ENCODE measurements around the gene GSK3A.

Gene GSK3A

DNA sequence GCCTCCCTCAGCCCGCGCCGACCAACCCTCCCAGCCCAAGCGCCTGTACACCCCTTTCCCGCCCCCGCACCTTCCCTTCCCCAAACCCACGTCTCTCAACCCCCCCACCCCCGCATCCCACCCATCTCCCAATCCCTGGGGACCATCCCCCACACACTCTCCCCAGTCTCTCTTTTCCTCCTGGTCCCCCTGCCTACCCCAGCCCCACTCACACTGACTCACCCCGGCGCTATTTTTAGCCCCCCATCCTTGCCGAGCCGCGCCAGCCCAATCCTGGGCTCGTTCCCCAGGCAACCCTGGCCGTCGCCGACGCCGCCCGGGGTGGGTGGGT is 38.4 kb upstream of the GSK3A start:
- DNase-seq (ENCODE audit: low read depth): no peak

DNA sequence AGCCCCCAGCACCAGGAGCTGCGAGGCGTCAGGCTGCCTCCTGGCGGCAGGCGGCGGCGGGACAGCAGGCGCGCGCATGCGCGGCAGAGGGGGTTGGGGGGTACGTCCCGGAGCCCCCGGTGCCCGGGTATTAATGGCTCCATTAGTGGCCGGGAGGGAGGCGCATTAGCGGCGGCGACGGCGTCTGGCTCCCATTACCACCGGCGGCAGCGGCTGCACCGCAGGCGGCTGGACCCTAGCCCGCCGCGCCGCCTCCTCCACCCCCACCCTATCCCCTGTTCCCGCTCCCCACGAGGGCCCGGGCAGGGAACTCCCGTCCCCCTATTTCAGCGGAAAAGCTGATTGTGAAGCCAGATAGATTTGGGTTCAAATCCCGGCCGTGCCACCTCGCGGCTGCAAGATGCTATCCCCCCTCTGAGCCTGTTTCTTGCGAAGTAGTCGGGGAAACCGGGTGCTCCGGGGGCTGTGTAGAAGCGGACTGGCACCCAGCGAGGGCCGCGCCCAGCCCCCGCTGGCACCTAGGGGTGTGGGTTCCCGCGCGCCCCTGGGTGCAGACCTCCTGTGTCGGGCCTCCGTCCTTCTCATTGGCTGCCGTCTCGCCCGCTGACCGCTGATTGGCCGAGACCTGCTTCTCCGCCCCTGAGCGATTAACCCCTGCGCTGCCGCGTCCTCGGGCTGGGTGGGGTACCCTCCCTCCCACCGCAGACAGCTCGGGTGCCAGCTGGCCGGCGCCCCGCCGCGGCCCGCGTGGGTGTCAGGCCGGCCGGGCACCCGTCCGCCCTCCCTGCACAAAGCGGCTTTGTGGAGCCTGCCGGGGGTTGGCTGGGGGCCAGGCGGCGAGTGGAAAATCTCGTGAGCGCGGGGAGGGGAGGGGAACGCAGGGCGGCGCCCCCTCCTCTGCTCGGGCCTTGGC is 37.8 kb upstream of the GSK3A start:
- peak; percentile 86 for DNase-seq (ENCODE audit: low read depth)

- DNase-seq (ENCODE audit: low read depth): no peak
These were observed 36.9 kb upstream of the GSK3A start for GRCh38 chr19:42279155-42279901.

- DNase-seq (ENCODE audit: low read depth): no peak
These were observed 36.2 kb upstream of the GSK3A start for GRCh38 chr19:42278452-42279154.

- no peak for DNase-seq (ENCODE audit: low read depth)
These were observed 35.5 kb upstream of the GSK3A start for GRCh38 chr19:42277821-42278451.

DNA sequence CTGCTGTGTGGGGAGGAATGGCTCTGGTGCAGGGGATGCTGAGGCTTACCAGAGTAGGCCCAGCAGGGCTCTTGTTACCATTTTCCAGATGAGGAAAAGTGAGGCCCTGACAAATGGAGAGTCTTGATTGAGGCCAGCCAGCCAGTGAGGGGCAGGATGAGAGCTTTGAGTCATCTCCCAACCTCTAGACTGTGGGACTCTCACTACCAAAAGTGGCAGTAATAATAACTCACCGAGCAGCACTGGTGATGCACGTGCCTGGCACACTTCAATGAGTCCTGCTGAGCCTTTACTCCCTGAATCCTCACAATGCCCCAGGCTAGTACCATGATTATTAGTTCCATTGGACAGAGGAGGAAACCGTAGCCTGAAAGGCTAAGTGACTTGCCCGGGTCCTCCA is 34.4 kb upstream of the GSK3A start:
- no peak for DNase-seq (ENCODE audit: low read depth)

- no peak for DNase-seq (ENCODE audit: low read depth)
These were observed 33.9 kb upstream of the GSK3A start for GRCh38 chr19:42276284-42276683.

- no peak for DNase-seq (ENCODE audit: low read depth)
These were observed 33.1 kb upstream of the GSK3A start for GRCh38 chr19:42275517-42275916.

GRCh38 chr19:42275103-42275502 is 32.7 kb upstream of the GSK3A start:
- no peak for DNase-seq (ENCODE audit: low read depth)

DNA sequence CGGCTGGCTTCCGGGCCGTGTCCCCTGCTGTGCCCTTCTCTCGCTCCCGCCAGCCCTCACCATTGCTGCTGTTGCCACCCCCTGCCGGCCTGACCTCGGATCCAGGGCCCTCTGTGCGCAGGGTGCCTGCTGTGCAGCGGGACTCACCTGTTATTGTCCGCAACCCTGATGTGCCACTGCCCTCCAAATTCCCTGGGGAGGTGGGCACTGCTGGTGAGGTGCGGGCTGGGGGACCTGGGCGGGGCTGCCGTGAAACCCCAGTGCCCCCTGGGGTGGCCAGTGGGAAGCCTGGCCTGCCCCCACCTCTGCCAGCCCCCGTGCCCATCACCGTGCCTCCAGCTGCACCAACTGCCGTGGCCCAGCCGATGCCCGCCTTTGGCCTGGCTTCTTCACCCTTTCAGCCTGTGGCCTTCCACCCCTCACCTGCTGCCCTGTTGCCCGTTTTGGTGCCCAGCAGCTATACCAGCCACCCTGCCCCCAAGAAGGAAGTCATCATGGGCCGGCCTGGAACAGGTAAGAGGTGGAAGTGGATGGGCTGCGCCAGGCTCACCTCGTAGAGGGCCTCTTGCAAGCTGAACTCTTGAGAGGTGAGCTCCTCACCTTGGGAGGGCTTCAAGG is 31.8 kb upstream of the GSK3A start:
- DNase-seq (ENCODE audit: low read depth): no peak

GRCh38 chr19:42273407-42274064 is 31.1 kb upstream of the GSK3A start:
- no peak for DNase-seq (ENCODE audit: low read depth)

DNA sequence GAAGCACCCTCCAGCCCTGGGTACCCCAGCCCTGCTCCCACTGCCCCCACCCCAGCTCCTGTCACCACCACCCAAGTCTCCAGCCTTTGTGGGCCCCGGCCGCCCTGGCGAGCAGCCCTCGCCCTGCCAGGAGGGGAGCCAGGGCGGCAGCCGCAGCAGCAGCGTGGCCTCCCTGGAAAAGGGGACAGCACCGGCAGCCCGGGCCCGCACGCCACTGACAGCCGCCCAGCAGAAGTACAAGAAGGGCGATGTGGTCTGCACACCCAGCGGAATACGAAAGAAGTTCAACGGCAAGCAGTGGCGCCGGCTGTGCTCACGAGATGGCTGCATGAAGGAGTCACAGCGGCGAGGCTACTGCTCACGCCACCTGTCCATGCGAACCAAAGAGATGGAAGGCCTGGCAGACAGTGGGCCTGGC is 30.6 kb upstream of the GSK3A start:
- DNase-seq (ENCODE audit: low read depth): no peak

DNA sequence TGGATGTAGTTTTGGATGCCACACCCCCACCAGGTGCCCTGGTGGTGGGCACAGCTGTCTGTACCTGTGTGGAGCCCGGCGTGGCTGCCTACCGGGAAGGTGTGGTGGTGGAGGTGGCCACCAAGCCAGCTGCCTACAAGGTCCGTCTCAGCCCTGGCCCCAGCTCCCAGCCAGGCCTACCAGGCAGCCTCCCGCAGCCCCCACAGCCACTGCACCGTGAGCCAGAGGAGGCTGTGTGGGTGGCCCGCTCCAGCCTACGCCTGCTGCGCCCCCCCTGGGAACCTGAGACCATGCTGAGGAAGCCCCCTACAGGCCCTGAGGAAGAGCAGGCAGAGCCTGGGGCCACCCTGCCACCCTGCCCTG is 30.1 kb upstream of the GSK3A start:
- DNase-seq (ENCODE audit: low read depth): no peak

- DNase-seq (ENCODE audit: low read depth): no peak
These were observed 29.6 kb upstream of the GSK3A start for GRCh38 chr19:42271861-42272534.

GRCh38 chr19:42271045-42271419 is 28.6 kb upstream of the GSK3A start:
- DNase-seq (ENCODE audit: low read depth): no peak

GRCh38 chr19:42270346-42271044 is 28.1 kb upstream of the GSK3A start:
- DNase-seq (ENCODE audit: low read depth): peak; percentile 66

GRCh38 chr19:42269478-42270345 is 27.3 kb upstream of the GSK3A start:
- no peak for DNase-seq (ENCODE audit: low read depth)

DNA sequence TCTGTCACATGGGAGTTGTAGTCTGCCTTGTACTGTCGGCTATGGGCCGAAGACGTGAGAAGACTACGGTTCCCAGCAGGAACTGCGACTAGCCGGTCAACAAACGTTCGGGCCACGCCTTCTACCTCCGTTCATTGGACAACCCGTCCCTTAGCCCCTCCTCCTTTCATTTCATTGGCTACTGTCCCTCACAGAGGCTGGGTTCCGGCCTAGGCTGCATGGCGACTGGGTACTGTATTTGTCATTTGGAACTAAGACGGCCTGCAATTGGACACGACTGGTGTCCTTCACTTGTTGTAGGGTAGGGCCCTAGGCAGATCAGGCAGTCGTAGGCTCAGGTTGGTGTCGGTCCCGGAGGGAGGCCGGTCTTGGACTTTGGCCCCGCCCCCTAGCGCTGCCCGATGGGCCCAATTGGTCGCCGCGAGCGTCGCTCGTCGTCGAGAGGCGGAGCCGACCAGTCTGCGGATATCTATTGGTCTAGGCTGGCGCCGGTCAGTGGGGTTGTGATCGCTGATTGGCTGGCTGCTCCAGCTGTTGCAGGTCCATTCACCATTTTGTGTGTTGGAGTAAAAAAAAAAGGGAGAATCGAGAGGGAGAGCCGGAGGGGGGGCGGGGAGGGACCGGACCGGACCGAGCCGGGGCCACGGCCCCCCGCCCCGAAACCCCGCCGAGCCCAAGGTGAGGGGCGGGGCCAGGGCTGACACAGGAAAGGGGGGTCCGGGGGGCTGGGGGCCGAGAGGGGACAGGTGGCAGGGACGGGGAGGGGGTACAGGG is 26.5 kb upstream of the GSK3A start, which contains the start of gene CIC:
TSS of gene CIC (plus strand) at position 549 of the 774 bp plus-strand sequence. CDS start 2,532 bp downstream, outside the sequence.
- DNase-seq (ENCODE audit: low read depth): peak; percentile 100

Data from iris pigment epithelial cell (primary cell).